ENCODE measurements around the gene HEBP2.
A peak's percentile ranks its signal among the peaks of the same experiment; 100 is the strongest.
"Not testable (repeated sequence)": the region's sequence is repeated elsewhere in the genome, so short reads cannot be mapped to it uniquely, and the experiment has no call there.

The HEBP2 gene

GRCh38 chr6:138424004-138424904 is 20.2 kb downstream of the HEBP2 start:
- DNase-seq = no peak

- not testable (repeated sequence) for DNase-seq
Observed at GRCh38 chr6:138425256-138425655, 21.2 kb downstream of the HEBP2 start.

- no peak for DNase-seq
Observed at GRCh38 chr6:138426500-138427123, 22.6 kb downstream of the HEBP2 start.

GRCh38 chr6:138427701-138428100 is 23.7 kb downstream of the HEBP2 start:
- no peak for DNase-seq

GRCh38 chr6:138428944-138429598 is 25.0 kb downstream of the HEBP2 start:
- peak in 1 of 2 experiments; percentile 53 for DNase-seq

- DNase-seq = no peak
Observed at GRCh38 chr6:138429761-138430160, 25.7 kb downstream of the HEBP2 start.

GRCh38 chr6:138430361-138431145 is 26.5 kb downstream of the HEBP2 start:
- peak in 1 of 2 experiments; percentile 57 for DNase-seq

GRCh38 chr6:138431256-138432062 is 27.4 kb downstream of the HEBP2 start:
- no peak for DNase-seq

GRCh38 chr6:138432063-138432356 is 28.0 kb downstream of the HEBP2 start:
- DNase-seq = peak in 1 of 2 experiments; percentile 69

- DNase-seq = no peak
Observed at GRCh38 chr6:138434096-138434495, 30.1 kb downstream of the HEBP2 start.

- DNase-seq = no peak
Observed at GRCh38 chr6:138434925-138435324, 30.9 kb downstream of the HEBP2 start.

GRCh38 chr6:138439546-138439945 is 35.5 kb downstream of the HEBP2 start:
- no peak for DNase-seq

GRCh38 chr6:138440296-138440695 is 36.3 kb downstream of the HEBP2 start:
- DNase-seq = no peak

GRCh38 chr6:138440758-138441357 is 36.8 kb downstream of the HEBP2 start:
- no peak for DNase-seq

GRCh38 chr6:138441965-138442364 is 37.9 kb downstream of the HEBP2 start:
- DNase-seq = no peak

GRCh38 chr6:138442663-138443062 is 38.6 kb downstream of the HEBP2 start:
- no peak for DNase-seq

GRCh38 chr6:138443979-138444378 is 40.0 kb downstream of the HEBP2 start:
- DNase-seq = no peak

GRCh38 chr6:138446821-138447220 is 42.8 kb downstream of the HEBP2 start:
- no peak for DNase-seq

- DNase-seq = no peak
Observed at GRCh38 chr6:138450445-138450844, 46.4 kb downstream of the HEBP2 start.

GRCh38 chr6:138451043-138451442 is 47.0 kb downstream of the HEBP2 start:
- DNase-seq = no peak

- no peak for DNase-seq
Observed at GRCh38 chr6:138454981-138455706, 51.1 kb downstream of the HEBP2 start.

All from NCI-H446 (cell line).